Astrocyte (in vitro differentiated cells and primary cell): ENCODE measurements around the gene PLSCR3.

ENCODE experiments used
- CTCF ChIP-seq: IDR thresholded peaks from 2 replicates; pipeline ENCODE4 v1.5.1; 2011; ENCODE audit warnings: low read depth, mild to moderate bottlenecking, inconsistent platforms, low read length, moderate library complexity; ENCODE audit not compliant: insufficient read depth
- EZH2 ChIP-seq: IDR thresholded peaks from 2 replicates; pipeline ENCODE4 v1.6.1; 2012; ENCODE audit warnings: mild to moderate bottlenecking, low read length, inconsistent platforms; ENCODE audit not compliant: insufficient read depth

- TF ChIP-seq CTCF (no peak), EZH2 (no peak)
These were observed 24.5 kb downstream of the PLSCR3 start for GRCh38 chr17:7369825-7370224.
